ENCODE results near the gene CACNA1G. TPM values are rescaled to one million over a fixed set of nuclear protein-coding genes. Genes with fewer than 3 reads are reported as not detected.

CACNA1G gene
- total and polyA plus RNA-seq, 9 of the 15 experiments (the other 6 are each of a cell fraction or from before 2014, with no cell fraction given), result 0.01 TPM; not detected in 8

DNA sequence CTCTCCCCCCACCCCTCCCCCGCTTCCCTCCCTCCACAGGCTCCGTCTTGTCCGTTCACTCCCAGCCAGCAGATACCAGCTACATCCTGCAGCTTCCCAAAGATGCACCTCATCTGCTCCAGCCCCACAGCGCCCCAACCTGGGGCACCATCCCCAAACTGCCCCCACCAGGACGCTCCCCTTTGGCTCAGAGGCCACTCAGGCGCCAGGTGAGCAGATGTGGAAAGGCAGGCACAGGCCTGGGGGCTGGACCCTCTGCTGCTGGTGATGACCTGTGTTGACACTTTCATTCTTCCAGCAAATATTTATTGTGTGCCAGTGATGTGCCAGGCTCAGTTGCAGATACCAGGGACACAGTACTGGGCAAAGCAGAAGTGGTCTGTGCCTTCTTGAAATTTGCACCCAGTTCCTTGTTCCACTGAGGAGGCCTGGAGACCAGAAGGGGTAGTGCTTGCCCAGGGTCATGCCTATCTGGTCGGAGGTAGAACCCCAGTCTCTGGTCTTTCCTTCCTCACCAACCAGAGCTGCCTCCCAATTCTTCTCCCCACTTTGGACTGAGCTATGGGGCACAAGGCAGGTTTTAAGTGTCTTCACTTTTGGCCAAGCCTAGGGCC, 63.9 kb downstream of the CACNA1G start:
- WGBS (ENCODE audit: insufficient coverage, low coverage, missing lambda C conversion rate), result 10% methylated on average over 6 of the region's 7 CpGs
- FAIRE-seq (no peak), ATAC-seq (no peak), DNase-seq (ENCODE audit: extremely low read depth in 1 of 4, low spot score in 3 of 4) (no peak)
- POLR2A ChIA-PET, result interaction anchor here (0.6 to 1.4 kb wide), 3 partner anchors 8 to 93 kb away, joined by 3 to 6 read pairs (median 3); partner anchors contain the start of gene CACNA1G
- Histone ChIP-seq H3K27ac (ENCODE audit: extremely low read depth, low read depth, low read length) (no peak overlapping the region), H3K9me3 (replicated peaks; ENCODE audit: control insufficient read depth, insufficient read depth, low read depth, low read length) (no peaks in the 10 kb centered on the region), H3K9ac (ENCODE audit: insufficient read depth in 1 of 2, low read depth in 2 of 2, low read length in 2 of 2) (no peak overlapping the region), H3K36me3 (ENCODE audit: control insufficient read depth, insufficient read depth, low read length) (no peaks in the 10 kb centered on the region), H3K79me2 (ENCODE audit: control insufficient read depth, insufficient read depth, low read length) (no peaks in the 10 kb centered on the region), H2AFZ (ENCODE audit: low read depth, low read length) (no peak overlapping the region), H4K20me1 (replicated peaks; ENCODE audit: control insufficient read depth, insufficient read depth, low read length) (no peaks in the 10 kb centered on the region), H3K4me2 (ENCODE audit: insufficient read depth, low read length) (no peak overlapping the region), H3K9me1 (ENCODE audit: control insufficient read depth, insufficient read depth, low read length) (no peaks in the 10 kb centered on the region), H3K4me1 (replicated peaks in 1 of 2; ENCODE audit: control insufficient read depth in 2 of 2, insufficient read depth in 2 of 2, low read length in 2 of 2) (peaks cover 7 to 35% of the 10 kb centered on the region in 2 experiments; a peak in 4 of 5 replicates), H3K27me3 (ENCODE audit: control insufficient read depth in 2 of 2, insufficient read depth in 2 of 2, low read length in 2 of 2) (peaks cover 18 to 39% of the 10 kb centered on the region in 2 experiments), H3K4me3 (no peak overlapping the region)
- no TSS peak for BruUV-seq (replicated peaks)
- intact Hi-C loops (cut with micrococcal nuclease) (no loop called here), in situ Hi-C loops (cut with MboI) (loop anchor here (5.0 kb wide), 1 partner anchor 137 kb away; no protein-coding TSS in a partner anchor)
- CTCF ChIA-PET (ENCODE audit: low intra/inter-chr PET ratio), result interaction anchor here (1.0 kb wide), 1 partner anchor 57 kb away, joined by 3 read pairs; no protein-coding TSS in a partner anchor
- TF ChIP-seq CBFA2T3 (IDR thresholded peaks at IDR 0.05), result no peak
- TF ChIP-seq ZNF24 (IDR thresholded peaks at IDR 0.05), result no peak
- TF ChIP-seq NFE2L1 (tag; IDR thresholded peaks at IDR 0.05; ENCODE audit: borderline replicate concordance, low read depth), result no peak
- no peak for TF ChIP-seq FOS (IDR thresholded peaks at IDR 0.05; ENCODE audit: extremely low read depth, insufficient read length)
- no peak for TF ChIP-seq NFYB (IDR thresholded peaks at IDR 0.05; ENCODE audit: extremely low read depth, insufficient read length)
- no peak for TF ChIP-seq ZNF444 (CRISPR knock-in tag; IDR thresholded peaks at IDR 0.05)
- no peak for TF ChIP-seq ZNF347 (CRISPR knock-in tag; IDR thresholded peaks at IDR 0.05; ENCODE audit: low read depth)
- no peak for TF ChIP-seq SLC30A9 (CRISPR knock-in tag; IDR thresholded peaks at IDR 0.05)
- no peak for TF ChIP-seq ZNF586 (CRISPR knock-in tag; conservative IDR thresholded peaks at IDR 0.05)
- TF ChIP-seq ARHGAP35 (IDR thresholded peaks at IDR 0.05; ENCODE audit: partially characterized antibody), result no peak
- TF ChIP-seq, protein P1, sequence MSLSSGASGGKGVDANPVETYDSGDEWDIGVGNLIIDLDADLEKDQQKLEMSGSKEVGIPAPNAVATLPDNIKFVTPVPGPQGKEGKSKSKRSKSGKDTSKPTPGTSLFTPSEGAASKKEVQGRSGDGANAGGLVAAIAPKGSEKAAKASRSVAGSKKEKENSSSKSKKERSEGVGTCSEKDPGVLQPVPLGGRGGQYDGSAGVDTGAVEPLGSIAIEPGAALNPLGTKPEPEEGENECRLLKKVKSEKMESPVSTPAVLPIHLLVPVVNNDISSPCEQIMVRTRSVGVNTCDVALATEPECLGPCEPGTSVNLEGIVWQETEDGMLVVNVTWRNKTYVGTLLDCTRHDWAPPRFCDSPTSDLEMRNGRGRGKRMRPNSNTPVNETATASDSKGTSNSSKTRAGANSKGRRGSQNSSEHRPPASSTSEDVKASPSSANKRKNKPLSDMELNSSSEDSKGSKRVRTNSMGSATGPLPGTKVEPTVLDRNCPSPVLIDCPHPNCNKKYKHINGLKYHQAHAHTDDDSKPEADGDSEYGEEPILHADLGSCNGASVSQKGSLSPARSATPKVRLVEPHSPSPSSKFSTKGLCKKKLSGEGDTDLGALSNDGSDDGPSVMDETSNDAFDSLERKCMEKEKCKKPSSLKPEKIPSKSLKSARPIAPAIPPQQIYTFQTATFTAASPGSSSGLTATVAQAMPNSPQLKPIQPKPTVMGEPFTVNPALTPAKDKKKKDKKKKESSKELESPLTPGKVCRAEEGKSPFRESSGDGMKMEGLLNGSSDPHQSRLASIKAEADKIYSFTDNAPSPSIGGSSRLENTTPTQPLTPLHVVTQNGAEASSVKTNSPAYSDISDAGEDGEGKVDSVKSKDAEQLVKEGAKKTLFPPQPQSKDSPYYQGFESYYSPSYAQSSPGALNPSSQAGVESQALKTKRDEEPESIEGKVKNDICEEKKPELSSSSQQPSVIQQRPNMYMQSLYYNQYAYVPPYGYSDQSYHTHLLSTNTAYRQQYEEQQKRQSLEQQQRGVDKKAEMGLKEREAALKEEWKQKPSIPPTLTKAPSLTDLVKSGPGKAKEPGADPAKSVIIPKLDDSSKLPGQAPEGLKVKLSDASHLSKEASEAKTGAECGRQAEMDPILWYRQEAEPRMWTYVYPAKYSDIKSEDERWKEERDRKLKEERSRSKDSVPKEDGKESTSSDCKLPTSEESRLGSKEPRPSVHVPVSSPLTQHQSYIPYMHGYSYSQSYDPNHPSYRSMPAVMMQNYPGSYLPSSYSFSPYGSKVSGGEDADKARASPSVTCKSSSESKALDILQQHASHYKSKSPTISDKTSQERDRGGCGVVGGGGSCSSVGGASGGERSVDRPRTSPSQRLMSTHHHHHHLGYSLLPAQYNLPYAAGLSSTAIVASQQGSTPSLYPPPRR (CRISPR knock-in tag; IDR thresholded peaks at IDR 0.05; ENCODE audit: borderline replicate concordance), result no peak
- no peak for TF ChIP-seq HDAC8 (tag; IDR thresholded peaks at IDR 0.05)
- TF ChIP-seq GABPA (tag; conservative IDR thresholded peaks at IDR 0.05; ENCODE audit: low read depth), result no peak
- no peak for TF ChIP-seq YBX1 (IDR thresholded peaks at IDR 0.05)
- TF ChIP-seq ZNF324 (CRISPR knock-in tag; IDR thresholded peaks at IDR 0.05), result no peak
- TF ChIP-seq, protein P2, sequence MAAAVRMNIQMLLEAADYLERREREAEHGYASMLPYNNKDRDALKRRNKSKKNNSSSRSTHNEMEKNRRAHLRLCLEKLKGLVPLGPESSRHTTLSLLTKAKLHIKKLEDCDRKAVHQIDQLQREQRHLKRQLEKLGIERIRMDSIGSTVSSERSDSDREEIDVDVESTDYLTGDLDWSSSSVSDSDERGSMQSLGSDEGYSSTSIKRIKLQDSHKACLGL (CRISPR knock-in tag; IDR thresholded peaks at IDR 0.05; ENCODE audit: borderline replicate concordance, poor library complexity, severe bottlenecking), result no peak
- TF ChIP-seq POLR3G (IDR thresholded peaks at IDR 0.05; ENCODE audit: extremely low read depth, insufficient read length, insufficient replicate concordance), result no peak
